GM12878 (cell line): ENCODE results near the gene FAM167B. TPM values are rescaled to one million over a fixed set of nuclear protein-coding genes. Genes with fewer than 3 reads are reported as not detected.
A peak's percentile ranks its signal among the peaks of the same experiment; 100 is the strongest.

Experiments
- CHD2 ChIP-seq: IDR thresholded peaks from 2 replicates; pipeline ENCODE4 v1.6.1; 2011; ENCODE audit warnings: low read depth, low read length, improper control_type of control experiment, borderline replicate concordance
- CREM ChIP-seq: IDR thresholded peaks from 2 replicates; pipeline ENCODE4 v1.6.1; 2014; ENCODE audit warnings: antibody characterized with exemption, low read depth
- HDAC6 ChIP-seq: fragments of 200-600 bp; sonication (generic); IDR thresholded peaks from one replicate; pipeline ENCODE4 v1.8.0; 2017; ENCODE audit warnings: antibody characterized with exemption; ENCODE audit not compliant: unreplicated experiment
- IKZF1 ChIP-seq: fragments of 450-650 bp; conservative IDR thresholded peaks from 2 replicates; pipeline ENCODE4 v1.6.1; 2017; ENCODE audit warnings: antibody characterized with exemption, mild to moderate bottlenecking
- MTA2 ChIP-seq: fragments of 450-650 bp; IDR thresholded peaks from 2 replicates; pipeline ENCODE4 v1.6.1; 2016; ENCODE audit warnings: low read depth, mild to moderate bottlenecking, moderate library complexity
- PML ChIP-seq: IDR thresholded peaks from 2 replicates; pipeline ENCODE4 v1.6.1; 2012; ENCODE audit warnings: low read length, inconsistent platforms
- TCF3 ChIP-seq: IDR thresholded peaks from 2 replicates; pipeline ENCODE4 v1.6.1; 2012; ENCODE audit warnings: low read depth, mild to moderate bottlenecking, low read length, borderline replicate concordance; ENCODE audit not compliant: insufficient read depth
- ZZZ3 ChIP-seq: IDR thresholded peaks from 2 replicates; pipeline ENCODE4 v1.6.1; 2011; ENCODE audit warnings: low read depth; ENCODE audit not compliant: control insufficient read depth, insufficient read length
- polyA plus RNA-seq, 11 experiments: library from polyadenylated mRNA; depleted of rRNA in 4 of 11; unstranded in 6 of 11; stranded (reverse) in 5 of 11; fragments of >200 nt; fragmentation: Nextera tagmentation in 4 of 11; fragmentation: Illumina TruSeq in 1 of 11; extraction: Ambion mirVana in 4 of 11; extraction: Trizol in 1 of 11; gene quantifications; 1 replicate in 1 of 11; 2 replicates in 10 of 11; pipeline versions ENCODE4 v1.2.1 to v1.2.3, GENCODE V29; 2011 to 2016; ENCODE audit warnings: inconsistent platforms in 2 of 11, missing spikeins in 2 of 11, low read depth in 1 of 11
- total RNA-seq, 4 experiments: library from RNA; depleted of rRNA in 3 of 4; stranded (reverse); fragments of >200 nt in 3 of 4; fragmentation: Illumina TruSeq in 1 of 4; extraction: Trizol in 1 of 4; gene quantifications; 2 replicates each; pipeline versions ENCODE4 v1.2.1 to v1.2.3, GENCODE V29; 2013 to 2021
- TF ChIP-seq, protein P1 (sequence below): fragments of 450-650 bp; IDR thresholded peaks from 2 replicates; pipeline ENCODE4 v1.6.1; 2017; ENCODE audit warnings: mild to moderate bottlenecking, moderate library complexity
- TF ChIP-seq, protein P2 (sequence below): IDR thresholded peaks from 2 replicates; pipeline ENCODE4 v1.6.1; 2012; ENCODE audit warnings: low read depth, low read length, improper control_type of control experiment
- TF ChIP-seq, protein P3 (sequence below): fragments of 150-350 bp; IDR thresholded peaks from 2 replicates; pipeline ENCODE4 v1.6.1; 2016; ENCODE audit warnings: low read depth, low read length
- TF ChIP-seq, protein P4 (sequence below): fragments of 450-650 bp; formaldehyde crosslinking; IDR thresholded peaks from 2 replicates; pipeline ENCODE4 v1.4.0; 2020; ENCODE audit warnings: mild to moderate bottlenecking, moderate library complexity
- TF ChIP-seq, protein P5 (sequence below): fragments of 450-650 bp; formaldehyde crosslinking; IDR thresholded peaks from 2 replicates; pipeline ENCODE4 v1.4.0; 2022; ENCODE audit warnings: mild to moderate bottlenecking, moderate library complexity

The FAM167B gene
- total and polyA plus RNA-seq, 10 of the 15 experiments (the other 5 are each of a cell fraction or from before 2014, with no cell fraction given): 0.07 to 1.2 (median 0.36) TPM; not detected in 2

DNA sequence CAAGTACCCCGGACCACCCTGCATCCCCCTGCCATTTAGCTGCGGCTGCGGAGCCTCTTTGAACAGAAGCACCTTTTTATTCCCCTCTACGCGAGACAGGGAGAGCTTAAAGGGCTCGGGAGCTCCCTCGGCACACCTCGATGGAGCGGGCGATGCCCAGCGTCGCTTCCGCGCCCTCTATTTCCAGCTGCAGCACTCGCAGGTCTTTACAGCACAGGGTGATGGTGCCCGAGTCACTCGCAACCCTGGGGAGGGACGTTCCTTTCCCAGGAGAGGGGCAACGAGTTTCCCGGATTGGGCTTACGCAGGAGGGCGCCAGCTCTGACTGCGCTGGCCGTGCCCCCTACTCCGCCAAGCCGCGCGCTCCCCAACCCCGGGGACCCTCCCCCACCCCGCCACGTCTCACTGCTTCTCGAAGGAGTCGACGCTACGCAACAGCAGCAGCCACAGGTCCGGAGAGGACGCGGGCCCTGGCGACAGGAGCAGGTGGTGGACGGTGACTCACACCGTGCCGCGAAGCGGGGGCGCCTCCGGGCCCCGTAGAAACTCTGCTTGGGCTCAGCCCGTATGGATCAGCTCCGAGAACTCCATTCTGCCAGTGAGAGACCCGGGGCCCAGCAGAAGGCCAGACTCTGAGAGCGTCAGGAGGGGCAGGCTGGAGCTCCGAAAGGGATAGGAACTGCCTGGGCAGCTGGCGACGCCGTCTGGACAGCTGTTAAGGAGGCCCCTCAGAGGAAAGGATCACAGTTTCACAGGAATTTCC lies 5.8 kb upstream of the FAM167B start (continued):
- TF ChIP-seq, protein P1, sequence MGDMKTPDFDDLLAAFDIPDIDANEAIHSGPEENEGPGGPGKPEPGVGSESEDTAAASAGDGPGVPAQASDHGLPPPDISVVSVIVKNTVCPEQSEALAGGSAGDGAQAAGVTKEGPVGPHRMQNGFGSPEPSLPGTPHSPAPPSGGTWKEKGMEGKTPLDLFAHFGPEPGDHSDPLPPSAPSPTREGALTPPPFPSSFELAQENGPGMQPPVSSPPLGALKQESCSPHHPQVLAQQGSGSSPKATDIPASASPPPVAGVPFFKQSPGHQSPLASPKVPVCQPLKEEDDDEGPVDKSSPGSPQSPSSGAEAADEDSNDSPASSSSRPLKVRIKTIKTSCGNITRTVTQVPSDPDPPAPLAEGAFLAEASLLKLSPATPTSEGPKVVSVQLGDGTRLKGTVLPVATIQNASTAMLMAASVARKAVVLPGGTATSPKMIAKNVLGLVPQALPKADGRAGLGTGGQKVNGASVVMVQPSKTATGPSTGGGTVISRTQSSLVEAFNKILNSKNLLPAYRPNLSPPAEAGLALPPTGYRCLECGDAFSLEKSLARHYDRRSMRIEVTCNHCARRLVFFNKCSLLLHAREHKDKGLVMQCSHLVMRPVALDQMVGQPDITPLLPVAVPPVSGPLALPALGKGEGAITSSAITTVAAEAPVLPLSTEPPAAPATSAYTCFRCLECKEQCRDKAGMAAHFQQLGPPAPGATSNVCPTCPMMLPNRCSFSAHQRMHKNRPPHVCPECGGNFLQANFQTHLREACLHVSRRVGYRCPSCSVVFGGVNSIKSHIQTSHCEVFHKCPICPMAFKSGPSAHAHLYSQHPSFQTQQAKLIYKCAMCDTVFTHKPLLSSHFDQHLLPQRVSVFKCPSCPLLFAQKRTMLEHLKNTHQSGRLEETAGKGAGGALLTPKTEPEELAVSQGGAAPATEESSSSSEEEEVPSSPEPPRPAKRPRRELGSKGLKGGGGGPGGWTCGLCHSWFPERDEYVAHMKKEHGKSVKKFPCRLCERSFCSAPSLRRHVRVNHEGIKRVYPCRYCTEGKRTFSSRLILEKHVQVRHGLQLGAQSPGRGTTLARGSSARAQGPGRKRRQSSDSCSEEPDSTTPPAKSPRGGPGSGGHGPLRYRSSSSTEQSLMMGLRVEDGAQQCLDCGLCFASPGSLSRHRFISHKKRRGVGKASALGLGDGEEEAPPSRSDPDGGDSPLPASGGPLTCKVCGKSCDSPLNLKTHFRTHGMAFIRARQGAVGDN: peak; percentile 66
- TF ChIP-seq PML (no peak), MTA2 (no peak), IKZF1 (peak; percentile 30; the same call in 1 of the 2 replicates), HDAC6 (no peak), TCF3 (no peak), CHD2 (no peak), CREM (no peak), ZZZ3 (no peak)
- TF ChIP-seq, protein P2, sequence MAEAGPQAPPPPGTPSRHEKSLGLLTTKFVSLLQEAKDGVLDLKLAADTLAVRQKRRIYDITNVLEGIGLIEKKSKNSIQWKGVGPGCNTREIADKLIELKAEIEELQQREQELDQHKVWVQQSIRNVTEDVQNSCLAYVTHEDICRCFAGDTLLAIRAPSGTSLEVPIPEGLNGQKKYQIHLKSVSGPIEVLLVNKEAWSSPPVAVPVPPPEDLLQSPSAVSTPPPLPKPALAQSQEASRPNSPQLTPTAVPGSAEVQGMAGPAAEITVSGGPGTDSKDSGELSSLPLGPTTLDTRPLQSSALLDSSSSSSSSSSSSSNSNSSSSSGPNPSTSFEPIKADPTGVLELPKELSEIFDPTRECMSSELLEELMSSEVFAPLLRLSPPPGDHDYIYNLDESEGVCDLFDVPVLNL: no peak
- TF ChIP-seq, protein P3, sequence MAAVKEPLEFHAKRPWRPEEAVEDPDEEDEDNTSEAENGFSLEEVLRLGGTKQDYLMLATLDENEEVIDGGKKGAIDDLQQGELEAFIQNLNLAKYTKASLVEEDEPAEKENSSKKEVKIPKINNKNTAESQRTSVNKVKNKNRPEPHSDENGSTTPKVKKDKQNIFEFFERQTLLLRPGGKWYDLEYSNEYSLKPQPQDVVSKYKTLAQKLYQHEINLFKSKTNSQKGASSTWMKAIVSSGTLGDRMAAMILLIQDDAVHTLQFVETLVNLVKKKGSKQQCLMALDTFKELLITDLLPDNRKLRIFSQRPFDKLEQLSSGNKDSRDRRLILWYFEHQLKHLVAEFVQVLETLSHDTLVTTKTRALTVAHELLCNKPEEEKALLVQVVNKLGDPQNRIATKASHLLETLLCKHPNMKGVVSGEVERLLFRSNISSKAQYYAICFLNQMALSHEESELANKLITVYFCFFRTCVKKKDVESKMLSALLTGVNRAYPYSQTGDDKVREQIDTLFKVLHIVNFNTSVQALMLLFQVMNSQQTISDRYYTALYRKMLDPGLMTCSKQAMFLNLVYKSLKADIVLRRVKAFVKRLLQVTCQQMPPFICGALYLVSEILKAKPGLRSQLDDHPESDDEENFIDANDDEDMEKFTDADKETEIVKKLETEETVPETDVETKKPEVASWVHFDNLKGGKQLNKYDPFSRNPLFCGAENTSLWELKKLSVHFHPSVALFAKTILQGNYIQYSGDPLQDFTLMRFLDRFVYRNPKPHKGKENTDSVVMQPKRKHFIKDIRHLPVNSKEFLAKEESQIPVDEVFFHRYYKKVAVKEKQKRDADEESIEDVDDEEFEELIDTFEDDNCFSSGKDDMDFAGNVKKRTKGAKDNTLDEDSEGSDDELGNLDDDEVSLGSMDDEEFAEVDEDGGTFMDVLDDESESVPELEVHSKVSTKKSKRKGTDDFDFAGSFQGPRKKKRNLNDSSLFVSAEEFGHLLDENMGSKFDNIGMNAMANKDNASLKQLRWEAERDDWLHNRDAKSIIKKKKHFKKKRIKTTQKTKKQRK: no peak
- TF ChIP-seq, protein P4, sequence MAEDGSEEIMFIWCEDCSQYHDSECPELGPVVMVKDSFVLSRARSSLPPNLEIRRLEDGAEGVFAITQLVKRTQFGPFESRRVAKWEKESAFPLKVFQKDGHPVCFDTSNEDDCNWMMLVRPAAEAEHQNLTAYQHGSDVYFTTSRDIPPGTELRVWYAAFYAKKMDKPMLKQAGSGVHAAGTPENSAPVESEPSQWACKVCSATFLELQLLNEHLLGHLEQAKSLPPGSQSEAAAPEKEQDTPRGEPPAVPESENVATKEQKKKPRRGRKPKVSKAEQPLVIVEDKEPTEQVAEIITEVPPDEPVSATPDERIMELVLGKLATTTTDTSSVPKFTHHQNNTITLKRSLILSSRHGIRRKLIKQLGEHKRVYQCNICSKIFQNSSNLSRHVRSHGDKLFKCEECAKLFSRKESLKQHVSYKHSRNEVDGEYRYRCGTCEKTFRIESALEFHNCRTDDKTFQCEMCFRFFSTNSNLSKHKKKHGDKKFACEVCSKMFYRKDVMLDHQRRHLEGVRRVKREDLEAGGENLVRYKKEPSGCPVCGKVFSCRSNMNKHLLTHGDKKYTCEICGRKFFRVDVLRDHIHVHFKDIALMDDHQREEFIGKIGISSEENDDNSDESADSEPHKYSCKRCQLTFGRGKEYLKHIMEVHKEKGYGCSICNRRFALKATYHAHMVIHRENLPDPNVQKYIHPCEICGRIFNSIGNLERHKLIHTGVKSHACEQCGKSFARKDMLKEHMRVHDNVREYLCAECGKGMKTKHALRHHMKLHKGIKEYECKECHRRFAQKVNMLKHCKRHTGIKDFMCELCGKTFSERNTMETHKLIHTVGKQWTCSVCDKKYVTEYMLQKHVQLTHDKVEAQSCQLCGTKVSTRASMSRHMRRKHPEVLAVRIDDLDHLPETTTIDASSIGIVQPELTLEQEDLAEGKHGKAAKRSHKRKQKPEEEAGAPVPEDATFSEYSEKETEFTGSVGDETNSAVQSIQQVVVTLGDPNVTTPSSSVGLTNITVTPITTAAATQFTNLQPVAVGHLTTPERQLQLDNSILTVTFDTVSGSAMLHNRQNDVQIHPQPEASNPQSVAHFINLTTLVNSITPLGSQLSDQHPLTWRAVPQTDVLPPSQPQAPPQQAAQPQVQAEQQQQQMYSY (CRISPR knock-in tag): no peak
- TF ChIP-seq, protein P5, sequence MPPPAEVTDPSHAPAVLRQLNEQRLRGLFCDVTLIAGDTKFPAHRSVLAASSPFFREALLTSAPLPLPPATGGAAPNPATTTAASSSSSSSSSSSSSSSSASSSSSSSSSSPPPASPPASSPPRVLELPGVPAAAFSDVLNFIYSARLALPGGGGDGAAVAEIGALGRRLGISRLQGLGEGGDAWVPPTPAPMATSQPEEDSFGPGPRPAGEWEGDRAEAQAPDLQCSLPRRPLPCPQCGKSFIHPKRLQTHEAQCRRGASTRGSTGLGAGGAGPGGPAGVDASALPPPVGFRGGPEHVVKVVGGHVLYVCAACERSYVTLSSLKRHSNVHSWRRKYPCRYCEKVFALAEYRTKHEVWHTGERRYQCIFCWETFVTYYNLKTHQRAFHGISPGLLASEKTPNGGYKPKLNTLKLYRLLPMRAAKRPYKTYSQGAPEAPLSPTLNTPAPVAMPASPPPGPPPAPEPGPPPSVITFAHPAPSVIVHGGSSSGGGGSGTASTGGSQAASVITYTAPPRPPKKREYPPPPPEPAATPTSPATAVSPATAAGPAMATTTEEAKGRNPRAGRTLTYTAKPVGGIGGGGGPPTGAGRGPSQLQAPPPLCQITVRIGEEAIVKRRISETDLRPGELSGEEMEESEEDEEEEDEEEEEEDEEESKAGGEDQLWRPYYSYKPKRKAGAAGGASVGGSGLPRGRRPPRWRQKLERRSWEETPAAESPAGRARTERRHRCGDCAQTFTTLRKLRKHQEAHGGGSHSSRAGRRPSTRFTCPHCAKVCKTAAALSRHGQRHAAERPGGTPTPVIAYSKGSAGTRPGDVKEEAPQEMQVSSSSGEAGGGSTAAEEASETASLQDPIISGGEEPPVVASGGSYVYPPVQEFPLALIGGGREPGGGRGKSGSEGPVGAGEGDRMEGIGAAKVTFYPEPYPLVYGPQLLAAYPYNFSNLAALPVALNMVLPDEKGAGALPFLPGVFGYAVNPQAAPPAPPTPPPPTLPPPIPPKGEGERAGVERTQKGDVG (CRISPR knock-in tag): no peak
